ENCODE results near the gene CRAMP1. TPM values are rescaled to one million over a fixed set of nuclear protein-coding genes. Genes with fewer than 3 reads are reported as not detected.

CRAMP1 gene
- total and polyA plus RNA-seq, 2 of the 8 experiments (the other 6 are each of a cell fraction or from before 2014, with no cell fraction given): 19.2 to 23.2 TPM

GRCh38 chr16:1639282-1639681 lies 27.1 kb downstream of the CRAMP1 start:
- Histone ChIP-seq H3K36me3 (ENCODE audit: control insufficient read depth in 2 of 4, insufficient read depth in 4 of 4, low read length in 3 of 4) (peaks cover 19 to 51% (median 31%) of the 10 kb centered on the region in 4 experiments; a peak in 7 of 8 replicates), H3K56ac (replicated peaks; ENCODE audit: insufficient read length, low read depth, low read length) (no peak overlapping the region), H4K20me1 (replicated peaks in 1 of 2; ENCODE audit: control insufficient read depth in 1 of 2, insufficient read depth in 2 of 2, low read length in 2 of 2) (peaks cover 21 to 24% of the 10 kb centered on the region in 2 experiments), H3K9me3 (ENCODE audit: insufficient read depth in 2 of 2, low read depth in 1 of 2, low read length in 1 of 2) (no peaks in the 10 kb centered on the region), H3K4me1 (replicated peaks in 1 of 4; ENCODE audit: control insufficient read depth in 3 of 4, insufficient read depth in 4 of 4, low read length in 3 of 4) (no peaks in the 10 kb centered on the region), H3K14ac (ENCODE audit: insufficient read length) (no peak overlapping the region), H2BK12ac (ENCODE audit: low read depth, low read length) (no peak overlapping the region), H3K18ac (ENCODE audit: extremely low read depth, low read length) (no peak overlapping the region), H3K4me3 (ENCODE audit: extremely low read depth in 1 of 4, insufficient read depth in 2 of 4, low read depth in 3 of 4, low read length in 4 of 4) (no peak overlapping the region), H4K91ac (replicated peaks; ENCODE audit: insufficient read length, low read length) (no peak overlapping the region), H3K23me2 (ENCODE audit: low read depth, low read length) (no peaks in the 10 kb centered on the region), H4K5ac (ENCODE audit: insufficient read length, low read depth, low read length) (no peak overlapping the region), H2BK20ac (ENCODE audit: low read length) (no peak overlapping the region), H3K4ac (replicated peaks; ENCODE audit: insufficient read length, low read depth, low read length) (no peak overlapping the region), H2BK120ac (replicated peaks; ENCODE audit: low read depth, low read length) (no peak overlapping the region), H2BK15ac (ENCODE audit: low read length) (no peak overlapping the region), H2AFZ (ENCODE audit: low read length) (no peak overlapping the region), H3K27me3 (replicated peaks in 1 of 4; ENCODE audit: control insufficient read depth in 3 of 4, extremely low read depth in 1 of 4, insufficient read depth in 3 of 4, low read length in 3 of 4) (no peaks in the 10 kb centered on the region), H2BK5ac (ENCODE audit: low read depth, low read length) (no peak overlapping the region), H3K79me1 (ENCODE audit: low read depth, low read length) (peaks cover 4% of the 10 kb centered on the region), H4K8ac (ENCODE audit: extremely low read depth, insufficient read depth, low read length) (no peak overlapping the region), H3K9ac (replicated peaks in 1 of 4; ENCODE audit: extremely low read depth in 1 of 4, low read depth in 3 of 4, low read length in 3 of 4) (no peak overlapping the region), H3K27ac (ENCODE audit: low read depth, low read length) (no peak overlapping the region), H3K79me2 (ENCODE audit: control insufficient read depth in 1 of 2, insufficient read depth in 2 of 2, low read length in 2 of 2) (peaks cover 0 to 10% of the 10 kb centered on the region in 2 experiments; a peak in 1 of 4 replicates), H3K4me2 (ENCODE audit: insufficient read depth in 1 of 2, low read depth in 2 of 2, low read length in 2 of 2) (no peak overlapping the region), H3K23ac (ENCODE audit: insufficient read length) (no peak overlapping the region), H2AK5ac (ENCODE audit: low read depth, low read length) (no peak overlapping the region)
- DNase-seq (ENCODE audit: low read depth in 1 of 2, low spot score in 2 of 2) (no peak), FAIRE-seq (no peak)
- ChIA-PET POLR2A (ENCODE audit: partially characterized antibody) (no interaction called here), CTCF (ENCODE audit: partially characterized antibody) (no interaction called here)
- TF ChIP-seq PHF8 (conservative IDR thresholded peaks at IDR 0.05; ENCODE audit: low read depth, low read length) (no peak), FOSL1 (IDR thresholded peaks at IDR 0.05; ENCODE audit: insufficient read depth, low read depth, low read length) (no peak), SP4 (IDR thresholded peaks at IDR 0.05; ENCODE audit: low read length) (no peak), SP1 (IDR thresholded peaks at IDR 0.05; ENCODE audit: low read depth, low read length) (no peak), BCL11A (IDR thresholded peaks at IDR 0.05; ENCODE audit: low read depth in 2 of 2, low read length in 2 of 2) (no peak), ASH2L (IDR thresholded peaks at IDR 0.05; ENCODE audit: low read length) (no peak), GABPA (IDR thresholded peaks at IDR 0.05; ENCODE audit: borderline replicate concordance, insufficient read depth, low read length) (no peak), RNF2 (IDR thresholded peaks at IDR 0.05; ENCODE audit: borderline replicate concordance, low read depth, low read length, missing control alignments, poor library complexity, severe bottlenecking) (no peak), YY1 (IDR thresholded peaks at IDR 0.05; ENCODE audit: low read depth, low read length) (no peak), POLR2AphosphoS5 (IDR thresholded peaks at IDR 0.05; ENCODE audit: low read depth, low read length) (no peak), BACH1 (IDR thresholded peaks at IDR 0.05; ENCODE audit: low read length) (no peak), CBX8 (IDR thresholded peaks at IDR 0.05; ENCODE audit: borderline replicate concordance, low read depth, low read length) (no peak), USF2 (IDR thresholded peaks at IDR 0.05; ENCODE audit: low read length) (no peak), CHD2 (IDR thresholded peaks at IDR 0.05; ENCODE audit: low read length) (no peak)
- 80% methylated on average over 2 of the region's 2 CpGs; no CpG with 5 or more reads in 1 of the 2 experiments for WGBS, 2 experiments (ENCODE audit: extremely low coverage in 1 of 2, insufficient coverage in 1 of 2, insufficient read length in 1 of 2, insufficient replicate concordance in 2 of 2, low coverage in 1 of 2, low lambda C conversion rate in 2 of 2, missing lambda C conversion rate in 1 of 2)
